KMS-11 (cell line): Measurements from ENCODE around the gene HOXC9.
A peak's percentile ranks its signal among the peaks of the same experiment; 100 is the strongest.

Experiments used
- H2AFZ ChIP-seq: fragments of 200-600 bp; sonication (generic); 2 replicates; pipeline ENCODE4 v1.6.1; 2016; ENCODE audit warnings: antibody characterized with exemption, mixed run types, low read depth
- H3K27ac ChIP-seq: fragments of 200-600 bp; sonication (generic); 2 replicates; pipeline ENCODE4 v1.6.1; 2016; ENCODE audit warnings: mild to moderate bottlenecking, mixed run types
- H3K27me3 ChIP-seq: fragments of 200-600 bp; sonication (generic); 2 replicates; pipeline ENCODE4 v1.6.1; 2017; ENCODE audit warnings: mild to moderate bottlenecking, low read depth, mixed run types, moderate library complexity; ENCODE audit not compliant: insufficient read depth
- H3K36me3 ChIP-seq: fragments of 200-600 bp; sonication (generic); 2 replicates; pipeline ENCODE4 v1.6.1; 2017; ENCODE audit warnings: mild to moderate bottlenecking, mixed run types; ENCODE audit not compliant: insufficient read depth
- H3K4me1 ChIP-seq: fragments of 200-600 bp; sonication (generic); 2 replicates; pipeline ENCODE4 v1.6.1; 2016; ENCODE audit warnings: mild to moderate bottlenecking, low read depth, mixed run types; ENCODE audit not compliant: poor library complexity, severe bottlenecking
- H3K4me2 ChIP-seq: fragments of 200-600 bp; sonication (generic); 2 replicates; pipeline ENCODE4 v1.7.0; 2016; ENCODE audit warnings: mild to moderate bottlenecking, mixed run types
- H3K4me3 ChIP-seq: fragments of 200-600 bp; sonication (generic); IDR thresholded peaks from 2 replicates; pipeline ENCODE4 v1.6.1; 2017; ENCODE audit warnings: low read depth, low read length, mixed read lengths; ENCODE audit not compliant: insufficient read depth
- H3K79me2 ChIP-seq: fragments of 200-600 bp; sonication (generic); 2 replicates; pipeline ENCODE4 v1.6.1; 2016; ENCODE audit warnings: low read depth, mixed run types; ENCODE audit not compliant: insufficient read depth
- H3K9ac ChIP-seq: fragments of 200-600 bp; sonication (generic); 2 replicates; pipeline ENCODE4 v1.6.1; 2016; ENCODE audit warnings: mild to moderate bottlenecking, mixed run types
- H4K20me1 ChIP-seq: fragments of 200-600 bp; sonication (generic); 2 replicates; pipeline ENCODE4 v1.6.1; 2016; ENCODE audit warnings: mild to moderate bottlenecking, mixed run types; ENCODE audit not compliant: insufficient read depth
- TF ChIP-seq, protein P1 (sequence below): fragments of 200-600 bp; sonication (generic); conservative IDR thresholded peaks from 2 replicates; pipeline ENCODE4 v1.6.1; 2017; ENCODE audit warnings: low read depth, mild to moderate bottlenecking, antibody characterized with exemption, low read length, moderate library complexity, mixed read lengths

Gene HOXC9

DNA sequence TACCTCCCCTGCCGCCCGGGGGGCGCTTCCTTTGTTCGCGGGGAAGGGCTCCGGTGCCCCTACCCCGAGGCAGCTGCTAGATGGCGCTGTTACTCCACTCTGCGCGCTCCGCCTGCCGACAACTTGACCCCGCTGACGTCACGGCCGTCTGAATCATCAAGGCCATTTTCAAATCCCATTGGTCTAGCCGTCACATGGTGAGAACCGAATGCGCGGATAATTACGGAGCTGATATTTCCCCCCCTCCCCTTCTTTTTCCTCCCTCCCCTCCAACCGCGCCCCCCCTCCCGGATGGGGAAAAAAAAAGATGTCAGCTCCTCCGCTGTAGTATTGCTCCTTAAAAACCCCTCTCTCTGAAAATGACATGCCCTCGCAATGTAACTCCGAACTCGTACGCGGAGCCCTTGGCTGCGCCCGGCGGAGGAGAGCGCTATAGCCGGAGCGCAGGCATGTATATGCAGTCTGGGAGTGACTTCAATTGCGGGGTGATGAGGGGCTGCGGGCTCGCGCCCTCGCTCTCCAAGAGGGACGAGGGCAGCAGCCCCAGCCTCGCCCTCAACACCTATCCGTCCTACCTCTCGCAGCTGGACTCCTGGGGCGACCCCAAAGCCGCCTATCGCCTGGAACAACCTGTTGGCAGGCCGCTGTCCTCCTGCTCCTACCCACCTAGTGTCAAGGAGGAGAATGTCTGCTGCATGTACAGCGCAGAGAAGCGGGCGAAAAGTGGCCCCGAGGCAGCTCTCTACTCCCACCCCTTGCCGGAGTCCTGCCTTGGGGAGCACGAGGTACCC, 14.9 kb upstream of the HOXC9 start, which contains the start of gene HOXC10:
TSS of gene HOXC10 (plus strand) at position 246 of the 791 bp plus-strand sequence. CDS start at position 360, 114 bp downstream.
- peaks cover 14% of the 10 kb centered on the region for H3K4me1 ChIP-seq
- H3K79me2 ChIP-seq: no peaks in the 10 kb centered on the region
- TF ChIP-seq, protein P1, sequence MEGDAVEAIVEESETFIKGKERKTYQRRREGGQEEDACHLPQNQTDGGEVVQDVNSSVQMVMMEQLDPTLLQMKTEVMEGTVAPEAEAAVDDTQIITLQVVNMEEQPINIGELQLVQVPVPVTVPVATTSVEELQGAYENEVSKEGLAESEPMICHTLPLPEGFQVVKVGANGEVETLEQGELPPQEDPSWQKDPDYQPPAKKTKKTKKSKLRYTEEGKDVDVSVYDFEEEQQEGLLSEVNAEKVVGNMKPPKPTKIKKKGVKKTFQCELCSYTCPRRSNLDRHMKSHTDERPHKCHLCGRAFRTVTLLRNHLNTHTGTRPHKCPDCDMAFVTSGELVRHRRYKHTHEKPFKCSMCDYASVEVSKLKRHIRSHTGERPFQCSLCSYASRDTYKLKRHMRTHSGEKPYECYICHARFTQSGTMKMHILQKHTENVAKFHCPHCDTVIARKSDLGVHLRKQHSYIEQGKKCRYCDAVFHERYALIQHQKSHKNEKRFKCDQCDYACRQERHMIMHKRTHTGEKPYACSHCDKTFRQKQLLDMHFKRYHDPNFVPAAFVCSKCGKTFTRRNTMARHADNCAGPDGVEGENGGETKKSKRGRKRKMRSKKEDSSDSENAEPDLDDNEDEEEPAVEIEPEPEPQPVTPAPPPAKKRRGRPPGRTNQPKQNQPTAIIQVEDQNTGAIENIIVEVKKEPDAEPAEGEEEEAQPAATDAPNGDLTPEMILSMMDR: peak; percentile 69
- H4K20me1 ChIP-seq: no peaks in the 10 kb centered on the region
- H2AFZ ChIP-seq: no peak within 1 kb of the TSS
- no peaks in the 10 kb centered on the region for H3K36me3 ChIP-seq
- H3K27ac ChIP-seq: no peak within 1 kb of the TSS
- H3K4me2 ChIP-seq: no peak within 1 kb of the TSS
- no peak within 1 kb of the TSS for H3K9ac ChIP-seq
- H3K4me3 ChIP-seq: no peak within 1 kb of the TSS
- H3K27me3 ChIP-seq: peaks cover 98% of the 10 kb centered on the region

DNA sequence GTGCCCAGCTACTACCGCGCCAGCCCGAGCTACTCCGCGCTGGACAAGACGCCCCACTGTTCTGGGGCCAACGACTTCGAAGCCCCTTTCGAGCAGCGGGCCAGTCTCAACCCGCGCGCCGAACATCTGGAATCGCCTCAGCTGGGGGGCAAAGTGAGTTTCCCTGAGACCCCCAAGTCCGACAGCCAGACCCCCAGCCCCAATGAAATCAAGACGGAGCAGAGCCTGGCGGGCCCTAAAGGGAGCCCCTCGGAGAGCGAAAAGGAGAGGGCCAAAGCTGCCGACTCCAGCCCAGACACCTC, 14.3 kb upstream of the HOXC9 start:
- H3K4me2 ChIP-seq: no peak overlapping the region
- H3K4me3 ChIP-seq: no peak overlapping the region
- no peaks in the 10 kb centered on the region for H3K79me2 ChIP-seq
- H3K9ac ChIP-seq: no peak overlapping the region
- H3K27me3 ChIP-seq: peaks cover 98% of the 10 kb centered on the region
- peaks cover 14% of the 10 kb centered on the region for H3K4me1 ChIP-seq
- no peak overlapping the region for H2AFZ ChIP-seq
- H3K27ac ChIP-seq: no peak overlapping the region
- H4K20me1 ChIP-seq: no peaks in the 10 kb centered on the region
- H3K36me3 ChIP-seq: no peaks in the 10 kb centered on the region
- TF ChIP-seq, protein P1: no peak

DNA sequence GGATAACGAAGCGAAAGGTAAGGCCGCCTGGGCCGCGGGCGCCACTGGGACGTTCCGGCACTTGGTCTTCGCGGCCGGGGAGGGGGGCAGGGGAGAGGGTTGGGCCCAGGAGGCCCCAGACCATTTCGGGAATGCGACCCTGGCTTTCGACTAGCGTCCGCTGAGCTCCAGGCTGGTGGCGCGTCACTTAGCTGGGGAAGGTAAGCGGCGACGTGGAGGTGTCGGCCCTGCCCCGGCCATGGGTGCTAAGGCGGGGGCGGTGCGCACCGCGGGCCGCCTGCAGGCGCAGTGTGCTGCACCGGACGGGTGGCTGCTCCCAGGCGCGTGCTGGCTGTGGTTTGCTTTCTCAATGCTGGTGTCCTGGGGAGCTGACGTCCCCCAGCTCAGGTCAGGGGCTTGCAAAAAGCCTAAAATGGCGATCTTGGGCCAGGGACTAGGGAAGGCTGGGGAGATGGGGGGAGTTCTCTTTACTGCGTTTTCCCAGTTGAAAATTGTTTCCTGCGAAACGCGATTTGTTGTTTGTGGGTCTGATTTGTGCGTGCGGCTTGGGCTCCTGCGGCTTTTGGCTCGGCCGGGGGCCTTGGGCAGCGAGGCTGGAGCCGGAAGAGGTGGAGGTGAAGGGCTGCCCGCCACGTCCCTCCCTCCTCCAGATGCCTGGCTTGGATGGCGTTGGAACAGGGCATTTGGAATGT, 13.8 kb upstream of the HOXC9 start:
- Histone ChIP-seq H3K4me1 (peaks cover 15% of the 10 kb centered on the region), H3K27me3 (peaks cover 98% of the 10 kb centered on the region), H3K4me2 (no peak overlapping the region), H3K4me3 (no peak overlapping the region), H4K20me1 (no peaks in the 10 kb centered on the region), H2AFZ (no peak overlapping the region), H3K79me2 (no peaks in the 10 kb centered on the region), H3K36me3 (no peaks in the 10 kb centered on the region), H3K27ac (no peak overlapping the region), H3K9ac (no peak overlapping the region)
- TF ChIP-seq, protein P1: no peak

DNA sequence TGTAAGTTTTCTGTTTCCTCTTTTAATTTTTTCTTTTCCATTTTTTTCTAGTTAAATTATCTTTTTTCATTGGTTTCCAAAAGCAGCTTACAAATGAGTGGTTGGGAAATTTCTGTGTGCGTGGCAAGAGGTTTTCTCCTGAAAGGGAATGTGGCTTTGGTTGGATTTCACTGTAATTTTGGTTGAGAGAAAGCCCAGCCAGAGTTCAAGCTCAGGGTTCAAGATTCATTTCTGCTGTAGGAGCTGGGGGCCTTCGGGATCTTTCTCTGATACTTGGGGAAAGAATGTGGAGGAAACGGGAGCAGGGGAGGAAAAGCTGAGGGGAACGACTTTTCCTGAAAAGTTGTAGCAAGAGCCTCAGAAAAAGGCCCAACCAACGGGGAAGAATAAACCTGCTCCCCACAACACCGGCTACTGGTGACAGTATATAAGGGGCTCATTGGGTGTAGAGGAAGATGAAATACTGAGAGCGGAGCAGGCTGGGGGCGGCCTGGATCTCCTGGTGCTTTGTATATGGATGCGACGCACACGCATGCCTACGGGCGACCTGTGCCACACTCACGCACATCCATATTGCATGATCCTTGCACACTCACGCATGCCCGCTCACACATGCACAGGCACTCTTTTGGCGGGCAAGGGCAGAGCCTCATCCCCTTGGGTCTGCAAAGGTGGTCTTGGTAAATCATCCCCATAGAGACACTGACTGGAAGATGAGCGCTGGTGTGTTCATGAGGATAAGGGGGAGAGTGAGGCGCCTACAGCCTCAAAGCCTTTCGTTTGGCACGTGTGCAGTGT, 13.1 kb upstream of the HOXC9 start:
- H3K79me2 ChIP-seq: no peaks in the 10 kb centered on the region
- H4K20me1 ChIP-seq: no peaks in the 10 kb centered on the region
- no peak overlapping the region for H3K4me3 ChIP-seq
- H2AFZ ChIP-seq: no peak overlapping the region
- no peak overlapping the region for H3K9ac ChIP-seq
- no peaks in the 10 kb centered on the region for H3K36me3 ChIP-seq
- H3K4me1 ChIP-seq: peaks cover 23% of the 10 kb centered on the region
- H3K27ac ChIP-seq: no peak overlapping the region
- TF ChIP-seq, protein P1: no peak
- H3K4me2 ChIP-seq: no peak overlapping the region
- H3K27me3 ChIP-seq: peaks cover 98% of the 10 kb centered on the region
